K562 (cell line): Measurements from ENCODE around the gene INTS2. TPM values are rescaled to one million over a fixed set of nuclear protein-coding genes. Genes with fewer than 3 reads are reported as not detected.

Source experiments
- CHD7 ChIP-seq: fragments of 200-600 bp; sonication (generic); IDR thresholded peaks from one replicate; pipeline ENCODE4 v1.6.1; 2012; ENCODE audit warnings: mild to moderate bottlenecking, low read depth, low read length, inconsistent platforms
- HCFC1 ChIP-seq: IDR thresholded peaks from 2 replicates; pipeline ENCODE4 v1.6.1; 2012; ENCODE audit warnings: low read depth, low read length, improper control_type of control experiment
- L3MBTL2 ChIP-seq: fragments of 450-650 bp; IDR thresholded peaks from 2 replicates; pipeline ENCODE4 v1.6.1; 2016; ENCODE audit warnings: mild to moderate bottlenecking, moderate library complexity
- NR1H2 ChIP-seq: sonication (generic); formaldehyde crosslinking; IDR thresholded peaks from 2 replicates; pipeline ENCODE4 v1.4.0; 2020; ENCODE audit warnings: mild to moderate bottlenecking, missing genetic modification reagents
- PCBP1 ChIP-seq: fragments of 200-400 bp; formaldehyde crosslinking; IDR thresholded peaks from 2 replicates; pipeline ENCODE4 v1.6.1; 2018; ENCODE audit warnings: mild to moderate bottlenecking, low read depth, low read length; ENCODE audit not compliant: poor library complexity, severe bottlenecking
- SAP30 ChIP-seq: fragments of 200-600 bp; sonication (generic); IDR thresholded peaks from 2 replicates; pipeline ENCODE4 v1.6.1; 2012; ENCODE audit warnings: borderline replicate concordance, low read depth, mild to moderate bottlenecking, moderate library complexity, low read length, control low read depth, inconsistent platforms; ENCODE audit not compliant: insufficient read depth, poor library complexity, severe bottlenecking
- SIX5 ChIP-seq, 2 experiments: IDR thresholded peaks; 2 replicates each; pipeline ENCODE4 v1.6.1; 2011; ENCODE audit warnings: low read length in 2 of 2, borderline replicate concordance in 1 of 2, low read depth in 1 of 2, mild to moderate bottlenecking in 1 of 2, moderate library complexity in 1 of 2; ENCODE audit not compliant: insufficient read depth in 1 of 2
- TGIF2 ChIP-seq: sonication (generic); formaldehyde crosslinking; IDR thresholded peaks from 2 replicates; pipeline ENCODE4 v1.8.1; 2022; ENCODE audit warnings: mild to moderate bottlenecking, missing genetic modification reagents, moderate library complexity
- WHSC1 ChIP-seq: IDR thresholded peaks from one replicate; pipeline ENCODE4 v1.6.1; 2012; ENCODE audit warnings: low read length, control low read depth, inconsistent platforms
- YY1 ChIP-seq, 3 experiments: IDR thresholded peaks; 2 replicates each; pipeline ENCODE4 v1.6.1; 2011; ENCODE audit warnings: low read length in 2 of 3, mild to moderate bottlenecking in 2 of 3, moderate library complexity in 2 of 3, borderline replicate concordance in 1 of 3, control low read depth in 1 of 3, low read depth in 1 of 3; ENCODE audit not compliant: insufficient read depth in 3 of 3, insufficient replicate concordance in 2 of 3, control insufficient read depth in 1 of 3, insufficient read length in 1 of 3; ENCODE audit errors: extremely low read depth in 1 of 3
- ZNF395 ChIP-seq: fragments of 200-800 bp; sonication (Bioruptor generic); IDR thresholded peaks from 2 replicates; pipeline ENCODE4 v1.6.1; 2017; ENCODE audit warnings: missing genetic modification characterization, missing compliant biosample characterization
- ZNF41 ChIP-seq: fragments of 250-450 bp; sonication (Bioruptor Pico); conservative IDR thresholded peaks from 2 replicates; pipeline ENCODE4 v1.4.0; 2020; ENCODE audit warnings: mild to moderate bottlenecking
- polyA plus RNA-seq, 8 experiments: library from polyadenylated mRNA; depleted of rRNA in 4 of 8; stranded (reverse) in 5 of 8; unstranded in 3 of 8; fragments of >200 nt; fragmentation: Nextera tagmentation in 2 of 8; fragmentation: Illumina TruSeq in 1 of 8; extraction: Ambion mirVana in 2 of 8; extraction: Trizol in 1 of 8; gene quantifications; 2 replicates each; pipeline versions ENCODE4 v1.2.1 to v1.2.3, GENCODE V29; 2011 to 2014; ENCODE audit warnings: inconsistent platforms in 1 of 8, missing spikeins in 1 of 8
- total RNA-seq, 7 experiments: library from RNA; depleted of rRNA in 6 of 7; stranded (reverse); fragments of >200 nt in 6 of 7; fragmentation: Illumina TruSeq in 2 of 7; extraction: Trizol in 2 of 7; gene quantifications; 2 replicates each; pipeline versions ENCODE4 v1.2.1 to v1.2.3, GENCODE V29; 2011 to 2021; ENCODE audit warnings: low replicate concordance in 1 of 7

Gene INTS2
- total and polyA plus RNA-seq, 9 of the 15 experiments (the other 6 are each of a cell fraction or from before 2014, with no cell fraction given), result 4.8 to 24.7 (median 12.8) TPM

- no peak for TF ChIP-seq SIX5 (IDR thresholded peaks at IDR 0.05; ENCODE audit: borderline replicate concordance in 1 of 2, insufficient read depth in 1 of 2, low read depth in 1 of 2, low read length in 2 of 2)
- TF ChIP-seq ZNF41, result no peak; the same call in 1 of the 2 replicates
- TF ChIP-seq HCFC1, result peak; percentile 24
- TF ChIP-seq PCBP1, result no peak
- TF ChIP-seq SAP30, result peak; percentile 89
- peak in 2 of 3 experiments; percentile 36 to 72 for TF ChIP-seq YY1 (IDR thresholded peaks at IDR 0.05; ENCODE audit: borderline replicate concordance in 1 of 3, control insufficient read depth in 1 of 3, extremely low read depth in 1 of 3, insufficient read depth in 3 of 3, insufficient read length in 1 of 3, insufficient replicate concordance in 2 of 3, low read depth in 1 of 3, low read length in 2 of 3)
- TF ChIP-seq NR1H2, result 0 out of 2 replicates have a peak, but pooled peaks have one; percentile 27
- no peak for TF ChIP-seq CHD7
- no peak; the same call in 1 of the 2 replicates for TF ChIP-seq ZNF395 (CRISPR knock-in tag)
- TF ChIP-seq TGIF2 (CRISPR knock-in tag), result no peak
- peak; percentile 65 for TF ChIP-seq L3MBTL2
- TF ChIP-seq WHSC1, result no peak
These were observed 64.6 kb downstream of the INTS2 start, which contains the start of gene BRIP1 (continued) for GRCh38 chr17:61862975-61863800.
